ENCODE data around the gene DLK1. TPM values are rescaled to one million over a fixed set of nuclear protein-coding genes. Genes with fewer than 3 reads are reported as not detected.

DLK1 gene
- total RNA-seq, 1 donor from 2014 or later = 1.2 TPM

DNA sequence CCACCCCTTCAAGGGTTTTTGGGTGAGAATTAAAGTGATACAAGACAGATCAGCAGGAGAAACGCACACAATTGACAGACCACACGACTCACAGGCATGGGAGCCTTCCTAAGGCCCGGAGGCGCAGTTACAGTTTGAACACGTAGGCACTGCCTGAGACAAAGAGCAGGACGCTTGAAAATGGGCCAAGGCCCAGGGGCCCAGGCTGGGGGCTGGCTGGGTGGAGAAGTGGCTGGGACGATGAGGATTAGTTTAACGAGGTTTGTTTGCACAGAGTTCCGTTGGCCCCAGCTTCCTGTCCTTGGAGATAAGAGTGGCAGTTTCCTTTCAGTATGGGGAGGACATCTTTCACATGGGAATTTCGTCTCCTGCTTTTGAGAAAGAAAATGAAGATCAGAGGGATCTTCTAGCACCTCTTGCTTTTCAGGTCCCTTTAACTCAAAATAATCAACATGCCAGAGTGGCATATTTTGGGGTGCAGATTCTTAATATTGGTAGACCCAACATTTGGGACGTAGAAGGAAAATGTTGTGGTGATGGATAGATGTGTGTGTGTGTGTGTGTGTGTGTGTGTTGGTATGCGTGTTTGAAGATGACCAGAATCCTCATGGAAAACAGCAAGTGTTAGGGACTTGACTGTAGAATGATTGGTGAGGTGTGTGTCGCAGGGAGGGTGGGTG is 44.6 kb downstream of the DLK1 start:
- intact Hi-C loops (cut with DNase I) = no loop called here
- no peak for DNase-seq (ENCODE audit: low spot score)

DNA sequence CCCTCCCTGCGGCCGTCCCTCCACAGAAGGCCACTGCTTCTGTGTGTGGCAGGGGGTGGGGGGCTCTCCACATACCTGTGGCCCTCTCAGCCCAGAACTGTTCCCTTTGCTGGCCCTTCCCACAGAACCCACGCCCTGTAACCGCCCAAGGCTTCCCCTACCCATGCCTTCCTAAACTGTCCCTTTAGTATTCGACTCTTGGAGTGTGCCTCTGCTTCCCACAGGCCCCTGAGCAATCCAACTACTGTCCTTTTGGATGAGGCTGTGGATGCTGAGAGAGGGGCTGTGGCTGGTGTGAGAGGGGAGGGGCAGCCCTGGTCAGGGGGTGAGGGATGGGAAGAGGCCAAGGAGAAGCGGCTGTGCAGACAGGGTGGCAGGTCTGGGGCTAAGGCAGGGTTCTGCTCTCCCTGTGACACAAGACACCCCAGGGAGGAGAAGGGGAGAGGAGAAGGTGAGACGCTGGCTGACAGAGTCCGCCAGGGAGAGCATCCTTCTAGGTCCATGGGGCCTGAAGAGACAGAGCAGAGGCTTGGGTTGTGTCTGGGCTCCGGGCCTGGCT is 46.0 kb downstream of the DLK1 start:
- intact Hi-C loops (cut with DNase I) = no loop called here
- no peak for DNase-seq (ENCODE audit: low spot score)

DNA sequence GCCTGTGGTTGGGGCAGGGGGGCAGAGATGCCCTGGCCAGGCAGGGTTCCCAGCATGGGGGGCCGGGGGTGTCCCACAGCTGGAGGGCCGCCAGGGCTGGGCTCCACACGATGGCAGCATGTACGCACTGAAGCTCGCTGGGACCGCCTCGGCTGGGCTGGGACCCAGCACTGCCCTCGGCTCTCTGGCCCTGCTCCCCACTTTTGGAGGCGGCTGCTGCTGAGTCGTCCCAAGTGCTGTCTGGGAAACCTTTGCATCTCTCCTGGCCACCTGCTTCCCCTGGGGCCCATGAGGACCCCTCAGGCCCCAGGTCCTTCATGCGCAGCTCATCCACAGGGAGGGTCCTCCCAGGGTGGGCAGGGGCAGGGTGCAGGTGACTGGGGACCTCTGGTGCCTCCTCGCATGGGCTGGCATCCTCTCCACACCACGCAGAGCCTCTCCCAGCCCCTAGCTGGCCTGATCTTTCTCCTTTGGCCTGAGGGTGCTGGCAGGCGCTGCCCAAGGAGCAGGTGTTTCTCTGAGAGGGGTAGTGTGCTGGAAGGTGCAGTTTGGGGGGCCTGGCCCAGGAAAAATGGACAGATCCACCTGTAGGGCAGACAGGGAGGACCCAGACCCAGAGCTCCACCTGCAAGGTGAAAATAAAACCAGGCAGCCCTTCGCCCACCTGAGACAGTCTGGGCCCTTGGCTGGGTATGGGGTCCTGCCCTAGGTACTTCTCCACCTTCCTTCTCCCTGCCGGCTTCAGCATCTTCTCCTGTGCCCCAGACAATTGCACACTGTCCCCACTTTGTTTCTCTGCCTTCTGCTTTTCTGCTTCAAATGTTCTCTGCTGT is 46.9 kb downstream of the DLK1 start:
- DNase-seq (ENCODE audit: low spot score) = peak; percentile 55

DNA sequence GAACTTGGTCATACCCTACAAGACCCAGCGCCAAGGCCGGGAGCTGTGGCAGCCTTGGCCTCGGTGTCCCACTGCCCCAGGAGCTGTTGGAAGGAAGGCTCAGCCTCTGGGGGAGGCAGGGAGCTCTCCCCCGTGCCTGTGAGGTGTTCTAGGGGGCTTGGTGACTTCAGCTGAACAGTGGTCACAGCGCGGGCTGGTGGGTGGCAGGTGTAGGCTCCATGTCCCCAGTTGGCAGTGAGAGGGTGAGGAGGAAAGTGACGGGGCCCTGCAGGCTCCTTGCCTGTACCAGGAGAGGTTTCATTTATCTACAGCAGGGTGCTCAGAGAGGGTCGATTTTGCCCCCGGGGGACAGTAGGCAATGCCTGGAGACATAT is 47.5 kb downstream of the DLK1 start:
- intact Hi-C loops (cut with DNase I) = no loop called here
- DNase-seq (ENCODE audit: low spot score) = peak; percentile 55

More for the DNA sequence above, 46.9 kb downstream of the DLK1 start:
- intact Hi-C loops (cut with DNase I) = no loop called here

DNA sequence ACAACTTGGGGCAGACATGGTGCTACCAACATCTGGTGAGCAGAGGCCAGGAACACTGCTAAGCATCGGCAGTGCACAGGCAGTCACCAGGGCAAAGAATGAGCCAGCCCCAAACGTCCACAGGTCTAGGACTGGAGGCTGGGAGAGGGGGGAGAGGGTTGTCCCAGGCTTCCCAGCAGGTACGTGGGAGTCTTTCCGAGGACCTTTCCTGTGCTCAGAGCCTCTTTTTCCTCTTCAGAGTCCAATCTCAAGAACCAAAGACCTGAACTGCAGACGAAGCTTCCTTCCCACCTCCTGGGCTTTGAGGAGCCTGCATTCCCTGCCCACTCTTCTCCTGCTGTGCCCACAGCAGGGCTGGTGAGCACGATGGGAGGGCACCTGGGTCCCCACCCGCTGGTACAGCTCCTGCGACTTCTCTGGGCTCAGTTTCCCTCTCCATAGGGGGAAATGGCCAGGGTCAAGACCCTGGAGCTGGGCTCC is 48.7 kb downstream of the DLK1 start:
- DNase-seq (ENCODE audit: low spot score) = peak; percentile 46
- intact Hi-C loops (cut with DNase I) = no loop called here

DNA sequence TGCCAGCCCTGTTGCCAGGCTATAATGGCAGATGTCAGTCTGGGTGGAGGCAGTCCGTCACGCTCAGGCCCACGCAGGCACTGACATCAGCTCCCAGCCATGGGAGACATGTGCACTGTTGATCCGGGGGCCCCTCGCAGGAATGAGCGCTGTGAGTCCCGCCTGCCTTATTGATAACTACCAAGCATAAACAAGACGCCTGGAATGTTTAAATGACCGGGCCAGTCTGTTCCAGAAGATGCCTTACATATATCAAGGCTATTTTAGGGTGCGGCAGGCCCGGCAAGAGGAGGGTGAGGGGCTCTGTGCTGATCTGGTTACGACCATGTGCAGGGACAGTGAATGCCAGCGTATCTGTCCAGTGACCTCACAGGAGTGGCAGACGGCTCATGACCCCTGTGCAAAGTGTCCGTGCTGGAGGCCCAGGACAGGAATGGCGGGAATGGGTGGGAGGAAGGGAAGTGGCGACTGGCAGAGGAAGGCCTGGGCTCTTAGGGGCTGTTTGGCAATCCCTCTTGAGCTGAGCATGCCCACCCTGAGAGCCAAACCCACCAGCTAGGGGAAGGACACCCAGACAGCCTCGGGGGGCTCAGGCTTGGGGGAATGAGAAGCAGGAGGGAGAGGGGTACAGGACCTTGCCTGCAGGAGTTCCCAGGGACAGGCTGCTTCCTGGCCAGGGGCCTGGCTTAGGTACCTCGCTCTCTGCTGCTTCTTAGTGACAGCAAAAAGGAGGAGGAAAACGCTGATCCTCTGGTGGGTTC is 49.3 kb downstream of the DLK1 start:
- DNase-seq (ENCODE audit: low spot score) = peak; percentile 74
- intact Hi-C loops (cut with DNase I) = no loop called here

DNA sequence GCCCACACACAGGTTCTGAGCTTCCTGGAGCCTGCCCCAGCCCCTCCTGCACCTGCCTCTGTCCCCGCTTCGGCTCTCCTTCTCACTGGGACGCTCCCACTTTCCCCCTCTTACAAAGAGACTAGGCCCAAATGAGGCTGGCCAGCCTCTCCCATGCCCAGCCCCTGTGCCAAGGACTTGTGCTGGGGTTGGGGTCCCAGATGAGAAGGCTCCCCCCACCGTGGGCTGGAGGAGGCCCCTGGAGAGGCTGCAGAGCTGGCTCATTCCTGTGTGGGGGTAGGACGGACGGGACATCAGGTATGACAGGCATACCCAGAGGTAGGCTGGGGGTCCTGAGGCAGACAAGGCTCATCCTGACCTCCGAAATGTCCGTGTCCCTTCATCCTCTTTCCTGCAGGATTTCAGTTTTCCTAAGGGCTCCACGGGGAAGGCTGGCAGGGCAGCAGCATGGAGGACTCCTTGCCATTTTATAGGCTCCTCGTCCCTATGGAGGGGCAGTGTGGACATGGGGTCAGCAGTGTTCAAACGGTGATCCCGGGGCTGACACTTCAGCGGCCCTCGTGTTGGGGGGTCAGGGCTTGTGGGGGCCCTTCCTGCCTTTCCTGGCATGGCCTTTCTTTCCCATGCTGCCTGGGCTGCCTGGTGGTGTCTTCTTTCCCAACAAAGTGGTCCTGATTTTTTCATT is 50.1 kb downstream of the DLK1 start:
- peak; percentile 61 for DNase-seq (ENCODE audit: low spot score)
- intact Hi-C loops (cut with DNase I) = no loop called here

DNA sequence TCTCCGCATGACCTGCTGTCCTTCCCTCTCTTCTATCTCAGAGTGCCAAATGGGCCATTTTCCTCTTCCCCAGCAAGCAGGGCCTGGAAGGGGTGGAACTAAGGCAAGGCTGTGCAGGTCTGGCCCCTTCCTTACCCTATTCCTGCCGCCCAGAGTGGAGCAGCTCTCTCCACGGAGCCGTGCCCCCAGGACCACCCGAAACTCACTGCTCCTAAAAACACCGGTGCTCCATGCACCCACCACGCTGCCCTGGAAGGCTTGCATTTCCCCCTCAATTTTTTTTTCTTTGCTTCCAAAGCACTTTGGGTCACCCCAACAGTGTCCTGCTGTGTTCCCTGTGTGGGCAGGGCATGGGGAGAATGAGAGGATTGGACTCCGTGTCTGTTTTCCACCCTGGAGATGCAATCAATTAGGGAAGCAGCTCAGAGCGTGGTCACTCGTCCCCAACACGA is 50.7 kb downstream of the DLK1 start:
- DNase-seq (ENCODE audit: low spot score) = peak; percentile 35

DNA sequence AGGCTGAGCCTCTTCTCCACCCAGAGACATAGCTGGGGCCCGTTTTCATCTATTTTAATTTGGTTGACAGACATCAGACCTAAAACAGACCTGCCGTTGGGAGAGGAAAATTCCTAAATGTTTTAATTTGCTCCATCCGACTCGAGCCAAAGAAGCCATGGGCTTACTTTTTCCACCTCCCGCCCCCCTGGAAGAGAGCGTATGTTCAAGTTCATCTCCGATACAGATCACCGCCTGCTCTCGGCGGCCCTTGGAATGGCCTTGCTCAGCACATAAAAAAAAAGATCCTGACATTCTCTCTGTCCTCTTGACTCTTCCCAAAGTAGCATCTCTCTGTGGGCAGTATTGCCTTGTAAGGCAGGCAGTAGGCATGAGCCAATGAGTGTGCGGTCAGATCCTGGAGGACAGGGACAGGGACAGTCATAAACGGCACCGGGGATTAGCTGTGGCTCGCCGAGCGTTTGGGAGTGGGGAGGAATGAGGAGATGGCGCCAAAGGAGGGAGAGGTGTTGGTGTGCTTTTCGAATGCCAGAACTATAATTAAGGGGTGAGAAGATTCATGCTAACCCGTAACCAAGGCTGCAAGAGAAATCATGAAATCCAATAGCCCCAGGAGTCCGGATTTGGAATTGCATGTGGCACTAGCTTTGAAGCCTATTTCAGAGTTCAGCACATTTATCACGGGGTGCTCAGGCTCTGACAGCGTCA is 51.3 kb downstream of the DLK1 start:
- peak; percentile 47 for DNase-seq (ENCODE audit: low spot score)
- intact Hi-C loops (cut with DNase I) = no loop called here

More for the DNA sequence above, 50.7 kb downstream of the DLK1 start:
- intact Hi-C loops (cut with DNase I) = no loop called here

DNA sequence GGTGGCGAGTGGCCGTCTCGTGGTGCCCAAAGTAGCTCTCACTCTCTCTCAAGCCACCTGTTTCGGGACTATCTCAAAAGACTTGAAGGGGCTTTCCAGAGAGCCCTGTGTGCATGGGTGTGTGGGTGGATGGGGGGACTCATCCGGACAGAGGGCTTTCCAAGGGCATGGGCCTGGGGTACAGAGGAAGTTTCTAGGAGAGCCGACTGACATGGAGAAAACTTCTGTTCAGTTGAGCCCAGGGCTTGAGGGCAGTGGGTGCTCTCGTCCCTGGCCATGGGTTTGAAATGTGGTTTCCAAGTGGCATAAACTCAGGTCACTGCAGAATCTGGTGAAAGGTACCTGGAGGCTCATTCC is 51.8 kb downstream of the DLK1 start:
- intact Hi-C loops (cut with DNase I) = no loop called here
- no peak for DNase-seq (ENCODE audit: low spot score)

DNA sequence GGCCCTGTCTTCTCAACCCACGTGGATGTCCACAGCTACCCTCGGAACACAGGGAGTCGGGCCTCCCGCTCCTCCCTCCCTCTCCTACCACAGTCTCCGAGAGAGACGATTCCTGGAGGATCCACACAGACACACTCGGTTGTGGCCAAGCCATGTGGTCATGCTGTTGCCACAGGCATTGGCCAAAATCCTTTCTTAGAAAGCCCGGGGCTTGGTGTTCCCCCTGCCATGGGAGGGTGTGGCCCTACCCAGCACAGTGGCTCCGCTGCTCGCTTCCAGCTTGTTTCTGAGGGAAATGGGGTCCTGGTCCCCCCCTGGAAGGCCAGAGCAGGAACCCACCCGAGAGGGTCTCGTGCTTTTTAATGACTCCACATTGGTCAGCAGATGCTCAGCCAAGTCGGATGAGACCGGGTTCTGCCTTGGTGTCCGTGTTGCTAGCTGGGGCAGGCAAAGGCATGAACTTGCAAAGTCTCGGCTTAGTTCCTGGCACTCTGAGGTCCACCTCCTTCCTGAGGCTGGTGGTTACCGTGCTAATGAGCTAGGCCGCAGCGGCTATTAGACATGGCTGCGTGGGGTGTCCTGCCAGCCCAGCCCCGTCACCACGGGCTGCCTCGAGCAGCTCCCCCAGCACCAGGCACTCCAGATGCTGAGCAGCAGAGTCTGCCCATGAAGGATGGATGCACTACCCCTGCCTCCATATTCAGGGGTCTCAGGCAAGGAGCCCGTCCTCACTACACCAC is 52.4 kb downstream of the DLK1 start:
- intact Hi-C loops (cut with DNase I) = no loop called here
- peak; percentile 55 for DNase-seq (ENCODE audit: low spot score)

DNA sequence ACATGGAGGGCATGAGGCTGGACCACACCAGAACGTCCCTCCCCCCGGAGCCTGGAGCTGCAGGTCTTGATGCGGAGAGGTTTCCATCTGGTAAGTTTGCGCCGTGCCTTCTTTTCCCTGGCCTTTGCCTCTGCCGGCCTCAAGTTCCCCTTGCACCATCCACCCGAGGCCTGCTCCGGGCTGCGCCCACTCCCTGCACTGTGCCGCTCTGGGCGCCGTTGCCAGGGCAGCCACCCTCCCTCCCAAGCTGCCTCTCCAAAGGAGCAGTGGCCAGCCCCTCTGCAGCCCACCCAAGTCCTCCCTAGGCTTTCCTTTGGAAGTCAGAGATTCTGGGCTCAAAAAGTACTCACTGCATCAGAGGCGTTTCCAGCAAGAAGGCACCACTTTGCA is 53.0 kb downstream of the DLK1 start:
- intact Hi-C loops (cut with DNase I) = no loop called here
- peak; percentile 73 for DNase-seq (ENCODE audit: low spot score)

DNA sequence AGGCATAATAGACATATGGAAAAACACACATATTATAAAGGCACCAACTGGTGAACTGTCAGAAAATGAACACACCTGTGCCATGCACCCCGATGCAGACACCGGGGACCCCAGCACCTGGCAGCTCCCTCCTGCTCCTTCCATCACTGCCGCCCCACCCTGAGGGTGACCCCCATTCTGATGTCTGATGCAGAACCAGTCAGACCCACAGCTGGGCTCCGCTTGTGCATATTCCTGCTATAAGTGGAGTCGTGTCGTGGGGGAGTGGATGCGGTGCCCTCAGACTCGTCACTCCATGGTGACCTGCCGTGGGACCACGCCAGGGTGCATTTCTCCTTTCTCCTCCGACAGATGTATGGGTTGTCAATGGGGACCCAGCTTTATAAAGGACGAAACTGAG is 53.6 kb downstream of the DLK1 start:
- DNase-seq (ENCODE audit: low spot score) = peak; percentile 66
- intact Hi-C loops (cut with DNase I) = no loop called here

DNA sequence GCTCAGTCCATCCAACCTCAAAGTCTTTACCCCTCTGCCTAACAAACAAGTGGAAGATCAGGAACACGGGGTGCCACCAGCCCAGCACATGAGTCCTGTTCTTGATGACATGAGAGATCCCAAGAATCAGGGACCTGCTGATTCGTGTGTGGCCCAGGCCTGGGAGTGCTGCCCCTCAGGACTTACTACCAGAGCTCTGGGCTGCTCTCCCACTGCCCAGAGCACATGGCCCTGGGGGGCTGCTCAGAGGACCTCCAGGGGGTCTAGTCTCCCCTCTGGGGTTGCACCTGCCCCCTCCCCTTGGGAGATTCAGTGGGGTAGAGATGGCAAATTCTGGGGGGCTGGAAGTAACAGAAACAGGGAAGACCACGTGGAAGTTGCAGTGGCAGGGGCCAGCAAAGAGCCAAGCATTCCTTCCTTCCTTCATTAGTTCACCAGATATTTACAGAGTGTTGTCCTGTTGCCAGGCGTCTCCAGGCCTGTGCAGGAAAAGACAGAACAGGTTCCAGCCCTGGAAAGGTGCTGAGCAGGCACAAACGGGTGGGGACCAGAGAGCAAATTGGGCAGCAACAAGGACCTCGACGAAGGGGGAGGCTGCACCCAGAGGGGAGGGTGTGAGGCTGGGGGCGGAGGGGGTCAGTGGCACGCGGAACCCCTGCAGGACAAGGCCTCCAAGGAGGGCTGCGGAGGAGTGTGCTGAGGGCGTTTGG is 54.1 kb downstream of the DLK1 start:
- intact Hi-C loops (cut with DNase I) = no loop called here
- DNase-seq (ENCODE audit: low spot score) = peak; percentile 70

DNA sequence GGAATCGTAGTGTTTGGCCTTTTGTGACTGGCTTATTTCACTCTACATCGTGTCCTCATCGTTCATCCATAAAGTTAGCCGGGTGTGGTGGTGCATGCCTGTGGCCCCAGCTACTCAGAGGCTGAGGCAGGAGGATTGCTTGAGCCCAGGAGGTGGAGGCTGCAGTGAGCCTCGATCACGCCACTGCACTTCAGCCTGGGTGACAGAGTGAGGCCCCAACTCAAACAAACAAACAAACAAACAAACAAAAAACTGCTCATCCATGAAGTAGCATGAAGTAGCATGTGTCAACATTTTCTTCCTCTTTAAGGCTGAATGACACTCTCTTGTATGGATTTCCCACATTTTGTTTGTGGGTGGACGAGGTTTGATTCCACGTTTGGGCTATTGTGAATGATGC is 55.3 kb downstream of the DLK1 start:
- no peak for DNase-seq (ENCODE audit: low spot score)
- intact Hi-C loops (cut with DNase I) = no loop called here

DNA sequence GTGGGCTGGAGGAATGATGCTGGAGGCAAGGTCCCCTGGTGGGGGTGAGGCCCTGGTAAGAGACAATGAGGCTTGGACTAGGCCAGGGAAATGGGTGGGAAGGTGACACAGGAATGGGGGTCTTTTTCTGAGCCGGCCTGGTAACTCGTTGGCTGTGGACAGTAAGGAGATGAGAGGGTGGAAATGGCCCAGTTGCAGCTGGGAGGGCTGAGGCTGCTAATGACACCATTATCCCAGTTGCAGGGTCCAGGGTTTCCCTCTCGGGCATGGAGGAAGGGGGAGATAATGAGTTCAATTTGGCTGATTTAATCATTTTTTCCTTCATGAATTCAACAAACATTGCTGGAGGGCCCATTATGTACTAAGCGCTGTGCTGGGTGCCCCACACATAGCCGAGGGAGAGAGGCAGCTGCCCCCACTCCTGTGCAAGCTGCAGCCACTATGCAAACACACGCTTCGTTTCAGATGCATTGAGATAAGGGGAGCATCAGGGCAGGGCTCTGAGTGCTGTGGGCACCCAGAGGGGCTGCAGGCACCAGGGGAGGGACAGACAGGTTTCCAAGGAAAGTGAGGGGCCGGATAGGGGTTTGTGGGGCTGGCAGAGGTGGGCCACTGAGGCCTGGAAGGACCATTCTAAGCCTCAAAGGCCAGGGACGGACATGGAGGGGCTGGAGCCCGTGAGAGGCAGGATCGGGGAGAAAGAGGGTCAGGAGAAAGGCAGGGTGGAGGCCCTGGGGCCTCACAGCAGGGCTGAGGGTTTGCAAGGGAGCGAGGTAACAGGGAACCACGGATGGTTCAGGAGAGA is 56.0 kb downstream of the DLK1 start:
- intact Hi-C loops (cut with DNase I) = no loop called here
- DNase-seq (ENCODE audit: low spot score) = peak; percentile 22
